ENCODE measurements around the gene SORBS2. TPM values are rescaled to one million over a fixed set of nuclear protein-coding genes. Genes with fewer than 3 reads are reported as not detected.

Gene SORBS2
- total and polyA plus RNA-seq, 2 of the 4 experiments (the other 2 are of a cell fraction), result 0.18 TPM; not detected in 1

DNA sequence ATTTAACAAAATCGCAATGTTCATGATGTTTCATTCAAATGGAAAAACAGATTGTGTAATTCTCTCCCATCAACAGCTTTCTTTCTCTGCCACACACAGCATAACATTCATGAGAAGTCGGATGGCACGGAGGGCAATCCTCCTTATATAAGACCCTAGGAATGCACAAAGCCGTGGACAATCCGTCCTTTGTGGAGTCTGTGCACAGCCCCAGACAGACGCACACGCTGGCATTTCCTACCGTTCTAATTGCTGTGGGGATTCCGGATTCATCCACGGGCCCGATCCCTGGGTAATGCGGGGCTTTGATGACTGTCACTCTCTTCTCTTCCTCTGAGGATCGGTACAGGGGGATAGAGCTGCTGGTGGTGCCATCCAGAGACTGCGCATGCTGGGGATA, 154.8 kb downstream of the SORBS2 start:
- no peak overlapping the region for H2BK5ac ChIP-seq (ENCODE audit: low read depth, low read length, poor library complexity, severe bottlenecking)
- no peaks in the 10 kb centered on the region for H3K36me3 ChIP-seq (ENCODE audit: control insufficient read depth, insufficient read depth, low read length)
- H3K23ac ChIP-seq (ENCODE audit: low read depth, low read length), result no peak overlapping the region
- dilution Hi-C loops (cut with HindIII; ENCODE audit: low sequenced_read_pairs, unreplicated experiment) (no loop called here), in situ Hi-C loops (cut with MboI; ENCODE audit: low sequenced_read_pairs) (no loop called here), intact Hi-C loops (cut with micrococcal nuclease) (loop anchor here (5.0 kb wide), 1 partner anchor 365 kb away; no protein-coding TSS in a partner anchor)
- no peak overlapping the region for H3K9ac ChIP-seq (ENCODE audit: low read depth, low read length)
- no peak overlapping the region for H2BK120ac ChIP-seq (ENCODE audit: low read depth, low read length)
- no peaks in the 10 kb centered on the region for H3K9me1 ChIP-seq (ENCODE audit: insufficient read depth, low read length)
- H3K27ac ChIP-seq (ENCODE audit: insufficient read depth, low read length), result no peak overlapping the region
- H3K4ac ChIP-seq (ENCODE audit: low read depth, low read length), result no peak overlapping the region
- 88% methylated on average over 9 of the region's 14 CpGs; no CpG with 5 or more reads in 1 of the 2 experiments for WGBS, 2 experiments (ENCODE audit: extremely low coverage in 2 of 2, insufficient read length in 1 of 2)
- no peak overlapping the region for H3K4me2 ChIP-seq (ENCODE audit: low read depth, low read length)
- ATAC-seq (ENCODE audit: low read depth) (no peak), DNase-seq (no peak)
- H4K8ac ChIP-seq (ENCODE audit: low read depth in 2 of 2, low read length in 2 of 2), result no peak overlapping the region
- H3K14ac ChIP-seq (replicated peaks; ENCODE audit: low read depth, low read length), result no peak overlapping the region
- no peak overlapping the region for H4K91ac ChIP-seq (ENCODE audit: insufficient read depth, low read depth, low read length)
- H3K4me1 ChIP-seq (ENCODE audit: control insufficient read depth, insufficient read depth, low read length), result no peaks in the 10 kb centered on the region
- BruUV-seq (replicated peaks), result no TSS peak
- H3K27me3 ChIP-seq (ENCODE audit: control insufficient read depth, insufficient read depth, low read length), result peaks cover 23% of the 10 kb centered on the region
- POLR2A ChIA-PET (ENCODE audit: unreplicated experiment), result no interaction called here
- TF ChIP-seq RFX5 (IDR thresholded peaks at IDR 0.05; ENCODE audit: low read depth, low read length) (no peak), NFE2L2 (IDR thresholded peaks at IDR 0.05; ENCODE audit: low read depth, low read length) (no peak), RAD21 (IDR thresholded peaks at IDR 0.05; ENCODE audit: low read length) (no peak), MAFK (IDR thresholded peaks at IDR 0.05; ENCODE audit: low read depth, low read length) (no peak), BHLHE40 (IDR thresholded peaks at IDR 0.05; ENCODE audit: low read depth, low read length) (no peak), RCOR1 (IDR thresholded peaks at IDR 0.05; ENCODE audit: insufficient replicate concordance, low read length) (no peak), CEBPB (IDR thresholded peaks at IDR 0.05; ENCODE audit: low read depth, low read length) (no peak), SMC3 (IDR thresholded peaks at IDR 0.05; ENCODE audit: low read depth, low read length) (no peak), MAZ (IDR thresholded peaks at IDR 0.05; ENCODE audit: borderline replicate concordance, low read depth, low read length) (no peak), CHD1 (IDR thresholded peaks at IDR 0.05; ENCODE audit: low read depth, low read length) (no peak), MXI1 (IDR thresholded peaks at IDR 0.05; ENCODE audit: borderline replicate concordance, low read depth, low read length) (no peak), FOS (IDR thresholded peaks at IDR 0.05; ENCODE audit: low read depth, low read length) (no peak), POLR2A (IDR thresholded peaks at IDR 0.05; ENCODE audit: low read depth, low read length) (no peak)
- TF ChIP-seq, protein P1, sequence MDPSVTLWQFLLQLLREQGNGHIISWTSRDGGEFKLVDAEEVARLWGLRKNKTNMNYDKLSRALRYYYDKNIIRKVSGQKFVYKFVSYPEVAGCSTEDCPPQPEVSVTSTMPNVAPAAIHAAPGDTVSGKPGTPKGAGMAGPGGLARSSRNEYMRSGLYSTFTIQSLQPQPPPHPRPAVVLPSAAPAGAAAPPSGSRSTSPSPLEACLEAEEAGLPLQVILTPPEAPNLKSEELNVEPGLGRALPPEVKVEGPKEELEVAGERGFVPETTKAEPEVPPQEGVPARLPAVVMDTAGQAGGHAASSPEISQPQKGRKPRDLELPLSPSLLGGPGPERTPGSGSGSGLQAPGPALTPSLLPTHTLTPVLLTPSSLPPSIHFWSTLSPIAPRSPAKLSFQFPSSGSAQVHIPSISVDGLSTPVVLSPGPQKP (IDR thresholded peaks at IDR 0.05; ENCODE audit: borderline replicate concordance, low read depth, low read length), result no peak
- TF ChIP-seq, protein P2, sequence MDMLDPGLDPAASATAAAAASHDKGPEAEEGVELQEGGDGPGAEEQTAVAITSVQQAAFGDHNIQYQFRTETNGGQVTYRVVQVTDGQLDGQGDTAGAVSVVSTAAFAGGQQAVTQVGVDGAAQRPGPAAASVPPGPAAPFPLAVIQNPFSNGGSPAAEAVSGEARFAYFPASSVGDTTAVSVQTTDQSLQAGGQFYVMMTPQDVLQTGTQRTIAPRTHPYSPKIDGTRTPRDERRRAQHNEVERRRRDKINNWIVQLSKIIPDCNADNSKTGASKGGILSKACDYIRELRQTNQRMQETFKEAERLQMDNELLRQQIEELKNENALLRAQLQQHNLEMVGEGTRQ (IDR thresholded peaks at IDR 0.05; ENCODE audit: low read depth, low read length), result no peak
- TF ChIP-seq, protein P3, sequence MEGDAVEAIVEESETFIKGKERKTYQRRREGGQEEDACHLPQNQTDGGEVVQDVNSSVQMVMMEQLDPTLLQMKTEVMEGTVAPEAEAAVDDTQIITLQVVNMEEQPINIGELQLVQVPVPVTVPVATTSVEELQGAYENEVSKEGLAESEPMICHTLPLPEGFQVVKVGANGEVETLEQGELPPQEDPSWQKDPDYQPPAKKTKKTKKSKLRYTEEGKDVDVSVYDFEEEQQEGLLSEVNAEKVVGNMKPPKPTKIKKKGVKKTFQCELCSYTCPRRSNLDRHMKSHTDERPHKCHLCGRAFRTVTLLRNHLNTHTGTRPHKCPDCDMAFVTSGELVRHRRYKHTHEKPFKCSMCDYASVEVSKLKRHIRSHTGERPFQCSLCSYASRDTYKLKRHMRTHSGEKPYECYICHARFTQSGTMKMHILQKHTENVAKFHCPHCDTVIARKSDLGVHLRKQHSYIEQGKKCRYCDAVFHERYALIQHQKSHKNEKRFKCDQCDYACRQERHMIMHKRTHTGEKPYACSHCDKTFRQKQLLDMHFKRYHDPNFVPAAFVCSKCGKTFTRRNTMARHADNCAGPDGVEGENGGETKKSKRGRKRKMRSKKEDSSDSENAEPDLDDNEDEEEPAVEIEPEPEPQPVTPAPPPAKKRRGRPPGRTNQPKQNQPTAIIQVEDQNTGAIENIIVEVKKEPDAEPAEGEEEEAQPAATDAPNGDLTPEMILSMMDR (conservative IDR thresholded peaks at IDR 0.05; ENCODE audit: low read depth, low read length), result no peak
- no peak overlapping the region for H2BK15ac ChIP-seq (ENCODE audit: low read depth, low read length)
- no peak overlapping the region for H2AK5ac ChIP-seq (ENCODE audit: low read depth, low read length)
- H3K9me3 ChIP-seq (ENCODE audit: control insufficient read depth, insufficient read depth, low read length), result no peaks in the 10 kb centered on the region
- no peak overlapping the region for H4K5ac ChIP-seq (ENCODE audit: low read depth, low read length)
- H2BK20ac ChIP-seq (ENCODE audit: low read depth, low read length), result no peak overlapping the region
- no peak overlapping the region for H2AK9ac ChIP-seq (replicated peaks; ENCODE audit: low read depth, low read length, poor library complexity)
- no peak overlapping the region for H3K56ac ChIP-seq (ENCODE audit: extremely low read depth, insufficient read depth, low read length)
- H4K20me1 ChIP-seq (ENCODE audit: insufficient read depth, low read length), result no peaks in the 10 kb centered on the region
- no peak overlapping the region for H3K4me3 ChIP-seq (ENCODE audit: insufficient read depth, low read depth, low read length)
- no peaks in the 10 kb centered on the region for H3K79me1 ChIP-seq (ENCODE audit: low read depth in 1 of 2, low read length in 2 of 2)
- CTCF ChIA-PET, result interaction anchor here (0.9 kb wide), 1 partner anchor 16 kb away, joined by 3 read pairs; no protein-coding TSS in a partner anchor
- H2AFZ ChIP-seq (replicated peaks; ENCODE audit: low read length, poor library complexity), result no peak overlapping the region
- H3K18ac ChIP-seq (ENCODE audit: low read depth, low read length), result no peak overlapping the region

All from IMR-90 (cell line).